PC-9 (cell line): ENCODE data around the gene PLAC9.

Experiments used
- CTCF ChIP-seq: fragments of 200-600 bp; sonication (generic); conservative IDR thresholded peaks from 2 replicates; pipeline ENCODE4 v1.6.1; 2017; ENCODE audit warnings: mixed run types, antibody characterized with exemption, mild to moderate bottlenecking, moderate library complexity
- EZH2 ChIP-seq: fragments of 200-600 bp; sonication (generic); IDR thresholded peaks from 2 replicates; pipeline ENCODE4 v1.8.0; 2017; ENCODE audit warnings: antibody characterized with exemption, low read depth

GRCh38 chr10:80168679-80169380, 36.3 kb downstream of the PLAC9 start:
- TF ChIP-seq CTCF (peak; percentile 26; the same call in 1 of the 2 replicates), EZH2 (no peak)
